Uterus (tissue), 4 donors: ENCODE results near the gene ADGRA3. TPM values are rescaled to one million over a fixed set of nuclear protein-coding genes. Genes with fewer than 3 reads are reported as not detected.

ENCODE experiments used
- DNase-seq, 2 donors: peaks; one replicate each; pipeline ENCODE4 v3.0.0-alpha.2; 2019 to 2020
- H3K27ac ChIP-seq, 2 donors: fragments of 200-600 bp; sonication (generic); 1 replicate in 1 of 2; 2 replicates in 1 of 2; pipeline ENCODE4 v1.5.1; 2016 to 2018
- H3K27me3 ChIP-seq, 2 donors: fragments of 200-600 bp; sonication (generic); one replicate each; pipeline ENCODE4 v1.5.1; 2018 to 2019; ENCODE audit warnings: control low read depth in 1 of 2
- H3K36me3 ChIP-seq, 2 donors: fragments of 200-600 bp; sonication (generic); one replicate each; pipeline ENCODE4 v1.5.1; 2019; ENCODE audit warnings: control low read depth in 1 of 2
- H3K4me1 ChIP-seq, 2 donors: fragments of 200-600 bp; sonication (generic); one replicate each; pipeline ENCODE4 v1.5.1; 2018 to 2019; ENCODE audit warnings: control low read depth in 1 of 2
- H3K4me3 ChIP-seq, 2 donors: fragments of 200-600 bp; sonication (generic); 1 replicate in 1 of 2; 2 replicates in 1 of 2; pipeline ENCODE4 v1.5.1; 2018 to 2019; ENCODE audit warnings: mild to moderate bottlenecking in 1 of 2
- H3K9me3 ChIP-seq, 2 donors: fragments of 200-600 bp; sonication (generic); one replicate each; pipeline ENCODE4 v1.5.1; 2019; ENCODE audit warnings: control low read depth in 1 of 2
- POLR2A ChIP-seq, 2 donors: fragments of 450-650 bp; IDR thresholded peaks; one replicate each; pipeline ENCODE4 v1.6.1; 2016; ENCODE audit warnings: antibody characterized with exemption in 2 of 2, mild to moderate bottlenecking in 1 of 2, moderate library complexity in 1 of 2
- intact Hi-C: fragments of 100-400 bp; cut with DNase I; formaldehyde crosslinking; loops from one replicate; pipeline ENCODE4 v1.15.1; 2023; ENCODE audit warnings: low total_unique reads
- total RNA-seq, 4 donors: library from RNA; depleted of rRNA in 3 of 4; stranded (reverse); fragments of >200 nt in 3 of 4; gene quantifications; one replicate each; pipeline versions ENCODE4 v1.1.0 to v1.2.4, GENCODE V29; 2014 to 2023
- TF ChIP-seq, protein P1 (sequence below), 4 experiments: fragments of 200-600 bp in 2 of 4; fragments of 450-650 bp in 2 of 4; sonication (generic) in 2 of 4; IDR thresholded peaks; one replicate each; pipeline ENCODE4 v1.5.1; 2016 to 2019; ENCODE audit warnings: antibody characterized with exemption in 4 of 4, mild to moderate bottlenecking in 2 of 4, moderate library complexity in 1 of 4
- donor health status: DM: yes; HTN: yes; CAD: no.

Gene ADGRA3
- total RNA-seq, 4 donors from 2014 or later, result 35.3 to 103 (median 45.4) TPM

DNA sequence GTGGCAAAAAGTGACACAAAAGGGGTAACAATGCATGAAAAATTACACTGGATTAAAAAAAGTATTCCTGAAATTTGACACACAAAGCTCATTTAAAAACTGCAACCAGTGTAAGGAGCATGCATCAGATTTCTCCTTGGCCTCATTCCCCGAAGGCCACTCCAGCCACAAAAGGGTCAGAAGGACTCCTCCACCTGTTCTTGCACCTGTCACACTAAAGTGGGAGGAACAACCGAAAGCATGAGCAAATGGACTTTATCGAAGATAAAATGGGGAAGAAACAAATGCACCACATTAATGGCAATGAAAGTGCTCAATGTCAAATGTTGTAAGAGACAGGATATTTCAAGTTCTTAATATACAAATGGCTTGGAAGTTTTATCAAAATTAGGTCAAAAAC lies 88.2 kb downstream of the ADGRA3 start:
- Histone ChIP-seq H3K27ac (no peak overlapping the region), H3K36me3 (no peaks in the 10 kb centered on the region), H3K4me1 (no peaks in the 10 kb centered on the region), H3K27me3 (no peaks in the 10 kb centered on the region), H3K9me3 (no peaks in the 10 kb centered on the region), H3K4me3 (no peak overlapping the region)
- DNase-seq, result no peak
- intact Hi-C loops, result no loop called here
- TF ChIP-seq, protein P1, sequence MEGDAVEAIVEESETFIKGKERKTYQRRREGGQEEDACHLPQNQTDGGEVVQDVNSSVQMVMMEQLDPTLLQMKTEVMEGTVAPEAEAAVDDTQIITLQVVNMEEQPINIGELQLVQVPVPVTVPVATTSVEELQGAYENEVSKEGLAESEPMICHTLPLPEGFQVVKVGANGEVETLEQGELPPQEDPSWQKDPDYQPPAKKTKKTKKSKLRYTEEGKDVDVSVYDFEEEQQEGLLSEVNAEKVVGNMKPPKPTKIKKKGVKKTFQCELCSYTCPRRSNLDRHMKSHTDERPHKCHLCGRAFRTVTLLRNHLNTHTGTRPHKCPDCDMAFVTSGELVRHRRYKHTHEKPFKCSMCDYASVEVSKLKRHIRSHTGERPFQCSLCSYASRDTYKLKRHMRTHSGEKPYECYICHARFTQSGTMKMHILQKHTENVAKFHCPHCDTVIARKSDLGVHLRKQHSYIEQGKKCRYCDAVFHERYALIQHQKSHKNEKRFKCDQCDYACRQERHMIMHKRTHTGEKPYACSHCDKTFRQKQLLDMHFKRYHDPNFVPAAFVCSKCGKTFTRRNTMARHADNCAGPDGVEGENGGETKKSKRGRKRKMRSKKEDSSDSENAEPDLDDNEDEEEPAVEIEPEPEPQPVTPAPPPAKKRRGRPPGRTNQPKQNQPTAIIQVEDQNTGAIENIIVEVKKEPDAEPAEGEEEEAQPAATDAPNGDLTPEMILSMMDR (IDR thresholded peaks at IDR 0.05), result no peak
- TF ChIP-seq POLR2A (IDR thresholded peaks at IDR 0.05), result no peak

DNA sequence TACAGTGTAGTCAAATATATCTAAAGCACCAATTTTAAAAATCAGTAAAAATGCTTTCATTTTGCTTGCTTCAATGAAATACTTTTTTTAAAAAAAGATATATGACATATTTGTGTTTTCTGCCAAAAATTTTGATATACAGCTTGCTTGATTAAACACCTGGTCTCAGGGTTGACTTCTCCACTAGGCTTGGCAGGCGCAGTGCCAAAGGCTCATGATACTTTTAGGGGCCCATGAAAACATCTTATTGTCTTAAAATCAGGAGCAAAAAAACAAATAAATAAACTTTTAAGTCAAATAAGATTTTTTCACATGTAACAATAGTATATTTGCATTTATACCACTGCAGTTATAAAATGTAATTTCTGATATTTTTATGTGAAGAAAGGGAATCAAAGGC lies 95.6 kb downstream of the ADGRA3 start:
- no peak overlapping the region for H3K27ac ChIP-seq
- intact Hi-C loops, result no loop called here

GRCh38 chr4:22417408-22417807 lies 98.5 kb downstream of the ADGRA3 start:
- no peak overlapping the region for H3K27ac ChIP-seq
- H3K4me3 ChIP-seq, result no peak overlapping the region
- H3K27me3 ChIP-seq, result no peaks in the 10 kb centered on the region
- no peaks in the 10 kb centered on the region for H3K36me3 ChIP-seq
- TF ChIP-seq, protein P1 (IDR thresholded peaks at IDR 0.05), result no peak
- TF ChIP-seq POLR2A (IDR thresholded peaks at IDR 0.05), result no peak
- no peaks in the 10 kb centered on the region for H3K9me3 ChIP-seq
- intact Hi-C loops, result no loop called here
- no peak for DNase-seq
- no peaks in the 10 kb centered on the region for H3K4me1 ChIP-seq

More for the DNA sequence above, 95.6 kb downstream of the ADGRA3 start:
- DNase-seq, result no peak
- Histone ChIP-seq H3K27me3 (no peaks in the 10 kb centered on the region), H3K36me3 (no peaks in the 10 kb centered on the region), H3K4me3 (no peak overlapping the region), H3K9me3 (no peaks in the 10 kb centered on the region), H3K4me1 (no peaks in the 10 kb centered on the region)
- TF ChIP-seq, protein P1 (IDR thresholded peaks at IDR 0.05), result no peak
- TF ChIP-seq POLR2A (IDR thresholded peaks at IDR 0.05), result no peak

DNA sequence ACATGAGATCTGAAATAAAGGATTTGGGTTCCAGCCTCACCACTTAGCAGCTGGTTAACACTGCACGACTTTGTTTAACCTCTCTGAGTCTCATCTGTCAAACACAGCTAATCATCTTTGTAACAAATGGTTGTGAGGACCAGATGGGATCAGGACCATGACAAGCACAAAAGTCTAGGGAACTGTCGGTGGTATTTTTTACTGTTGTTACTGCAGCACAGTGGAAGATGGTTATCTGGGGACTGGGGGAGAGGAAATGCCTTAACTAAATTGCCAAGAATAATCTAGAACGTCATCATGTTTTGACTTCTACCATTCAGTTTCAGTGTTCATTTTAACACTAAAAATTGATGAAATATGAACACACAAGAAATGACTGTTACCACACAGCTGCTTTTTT lies 99.5 kb downstream of the ADGRA3 start:
- DNase-seq, result no peak
- intact Hi-C loops, result no loop called here
- TF ChIP-seq POLR2A (IDR thresholded peaks at IDR 0.05), result no peak
- TF ChIP-seq, protein P1 (IDR thresholded peaks at IDR 0.05), result no peak
- Histone ChIP-seq H3K27ac (no peak overlapping the region), H3K36me3 (no peaks in the 10 kb centered on the region), H3K4me1 (no peaks in the 10 kb centered on the region), H3K27me3 (no peaks in the 10 kb centered on the region), H3K9me3 (no peaks in the 10 kb centered on the region), H3K4me3 (no peak overlapping the region)

DNA sequence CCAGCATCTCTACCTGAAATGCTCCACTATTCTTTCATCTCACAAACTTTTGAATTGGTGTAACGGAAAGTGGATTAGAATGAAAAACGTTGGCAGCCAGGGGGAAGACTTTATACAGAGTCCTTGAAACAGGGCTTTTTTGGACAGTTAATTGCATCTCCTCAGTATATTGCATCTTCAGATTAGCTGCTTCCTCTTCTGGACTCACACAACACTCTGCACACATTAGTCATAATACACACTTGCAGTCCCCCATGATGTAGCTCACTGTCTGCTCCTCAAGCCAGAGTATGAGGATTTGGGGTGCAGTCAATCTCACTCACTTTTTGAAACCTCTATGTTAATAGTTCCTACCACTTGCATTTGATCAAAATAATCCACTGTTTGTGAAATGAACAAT lies 101.0 kb downstream of the ADGRA3 start:
- H3K4me1 ChIP-seq, result no peaks in the 10 kb centered on the region
- no peak for DNase-seq
- H3K9me3 ChIP-seq, result no peaks in the 10 kb centered on the region
- no peak for TF ChIP-seq POLR2A (IDR thresholded peaks at IDR 0.05)
- TF ChIP-seq, protein P1 (IDR thresholded peaks at IDR 0.05), result no peak
- H3K36me3 ChIP-seq, result no peaks in the 10 kb centered on the region
- intact Hi-C loops, result no loop called here
- no peak overlapping the region for H3K27ac ChIP-seq
- H3K27me3 ChIP-seq, result no peaks in the 10 kb centered on the region
- no peak overlapping the region for H3K4me3 ChIP-seq
